Measurements from ENCODE around the gene TMEM33.

DNA sequence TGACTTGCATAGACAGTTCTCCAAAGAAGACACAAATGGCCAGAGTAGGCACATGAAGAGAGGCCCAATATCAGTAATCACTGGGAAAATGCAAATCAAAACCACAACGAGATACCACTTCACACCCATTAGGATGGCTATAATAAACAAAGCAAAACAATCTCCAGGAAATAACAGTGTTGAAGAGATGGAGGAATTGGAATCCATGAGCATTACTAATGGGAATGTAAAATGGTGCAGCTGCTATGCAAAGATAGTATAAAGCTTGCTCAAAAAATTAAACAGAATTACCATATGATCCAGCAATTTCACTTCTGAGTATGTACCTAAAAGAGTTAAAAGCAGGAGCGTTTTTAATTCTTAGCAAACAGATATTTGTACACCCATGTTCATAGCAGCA lies 17.0 kb upstream of the TMEM33 start:
- TF ChIP-seq POLR2A (IDR thresholded peaks at IDR 0.05; ENCODE audit: borderline replicate concordance, extremely low read depth, insufficient read depth, insufficient read length) (no peak), POLR2AphosphoS5 (IDR thresholded peaks at IDR 0.05; ENCODE audit: low read depth, low read length) (no peak), FOSL1 (IDR thresholded peaks at IDR 0.05; ENCODE audit: low read depth) (no peak), ELF1 (IDR thresholded peaks at IDR 0.05; ENCODE audit: borderline replicate concordance, low read depth) (no peak), YY1 (IDR thresholded peaks at IDR 0.05; ENCODE audit: extremely low read depth, insufficient replicate concordance, low read depth, low read length) (no peak), EZH2 (IDR thresholded peaks at IDR 0.05) (no peak), SRF (IDR thresholded peaks at IDR 0.05; ENCODE audit: low read depth) (no peak), EZH2phosphoT487 (IDR thresholded peaks at IDR 0.05; ENCODE audit: borderline replicate concordance) (no peak), ZNF274 (IDR thresholded peaks at IDR 0.05; ENCODE audit: low read depth, low read length) (no peak)
- TF ChIP-seq, protein P1, sequence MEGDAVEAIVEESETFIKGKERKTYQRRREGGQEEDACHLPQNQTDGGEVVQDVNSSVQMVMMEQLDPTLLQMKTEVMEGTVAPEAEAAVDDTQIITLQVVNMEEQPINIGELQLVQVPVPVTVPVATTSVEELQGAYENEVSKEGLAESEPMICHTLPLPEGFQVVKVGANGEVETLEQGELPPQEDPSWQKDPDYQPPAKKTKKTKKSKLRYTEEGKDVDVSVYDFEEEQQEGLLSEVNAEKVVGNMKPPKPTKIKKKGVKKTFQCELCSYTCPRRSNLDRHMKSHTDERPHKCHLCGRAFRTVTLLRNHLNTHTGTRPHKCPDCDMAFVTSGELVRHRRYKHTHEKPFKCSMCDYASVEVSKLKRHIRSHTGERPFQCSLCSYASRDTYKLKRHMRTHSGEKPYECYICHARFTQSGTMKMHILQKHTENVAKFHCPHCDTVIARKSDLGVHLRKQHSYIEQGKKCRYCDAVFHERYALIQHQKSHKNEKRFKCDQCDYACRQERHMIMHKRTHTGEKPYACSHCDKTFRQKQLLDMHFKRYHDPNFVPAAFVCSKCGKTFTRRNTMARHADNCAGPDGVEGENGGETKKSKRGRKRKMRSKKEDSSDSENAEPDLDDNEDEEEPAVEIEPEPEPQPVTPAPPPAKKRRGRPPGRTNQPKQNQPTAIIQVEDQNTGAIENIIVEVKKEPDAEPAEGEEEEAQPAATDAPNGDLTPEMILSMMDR (IDR thresholded peaks at IDR 0.05 in 2 of 3, conservative IDR thresholded peaks at IDR 0.05 in 1 of 3; ENCODE audit: borderline replicate concordance in 1 of 3, insufficient read depth in 1 of 3, low read depth in 2 of 3, low read length in 2 of 3), result no peak
- TF ChIP-seq, protein P2, sequence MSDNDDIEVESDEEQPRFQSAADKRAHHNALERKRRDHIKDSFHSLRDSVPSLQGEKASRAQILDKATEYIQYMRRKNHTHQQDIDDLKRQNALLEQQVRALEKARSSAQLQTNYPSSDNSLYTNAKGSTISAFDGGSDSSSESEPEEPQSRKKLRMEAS (IDR thresholded peaks at IDR 0.05), result no peak
- TF ChIP-seq, protein P3, sequence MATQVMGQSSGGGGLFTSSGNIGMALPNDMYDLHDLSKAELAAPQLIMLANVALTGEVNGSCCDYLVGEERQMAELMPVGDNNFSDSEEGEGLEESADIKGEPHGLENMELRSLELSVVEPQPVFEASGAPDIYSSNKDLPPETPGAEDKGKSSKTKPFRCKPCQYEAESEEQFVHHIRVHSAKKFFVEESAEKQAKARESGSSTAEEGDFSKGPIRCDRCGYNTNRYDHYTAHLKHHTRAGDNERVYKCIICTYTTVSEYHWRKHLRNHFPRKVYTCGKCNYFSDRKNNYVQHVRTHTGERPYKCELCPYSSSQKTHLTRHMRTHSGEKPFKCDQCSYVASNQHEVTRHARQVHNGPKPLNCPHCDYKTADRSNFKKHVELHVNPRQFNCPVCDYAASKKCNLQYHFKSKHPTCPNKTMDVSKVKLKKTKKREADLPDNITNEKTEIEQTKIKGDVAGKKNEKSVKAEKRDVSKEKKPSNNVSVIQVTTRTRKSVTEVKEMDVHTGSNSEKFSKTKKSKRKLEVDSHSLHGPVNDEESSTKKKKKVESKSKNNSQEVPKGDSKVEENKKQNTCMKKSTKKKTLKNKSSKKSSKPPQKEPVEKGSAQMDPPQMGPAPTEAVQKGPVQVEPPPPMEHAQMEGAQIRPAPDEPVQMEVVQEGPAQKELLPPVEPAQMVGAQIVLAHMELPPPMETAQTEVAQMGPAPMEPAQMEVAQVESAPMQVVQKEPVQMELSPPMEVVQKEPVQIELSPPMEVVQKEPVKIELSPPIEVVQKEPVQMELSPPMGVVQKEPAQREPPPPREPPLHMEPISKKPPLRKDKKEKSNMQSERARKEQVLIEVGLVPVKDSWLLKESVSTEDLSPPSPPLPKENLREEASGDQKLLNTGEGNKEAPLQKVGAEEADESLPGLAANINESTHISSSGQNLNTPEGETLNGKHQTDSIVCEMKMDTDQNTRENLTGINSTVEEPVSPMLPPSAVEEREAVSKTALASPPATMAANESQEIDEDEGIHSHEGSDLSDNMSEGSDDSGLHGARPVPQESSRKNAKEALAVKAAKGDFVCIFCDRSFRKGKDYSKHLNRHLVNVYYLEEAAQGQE (IDR thresholded peaks at IDR 0.05; ENCODE audit: low read depth), result no peak
- TF ChIP-seq, protein P4, sequence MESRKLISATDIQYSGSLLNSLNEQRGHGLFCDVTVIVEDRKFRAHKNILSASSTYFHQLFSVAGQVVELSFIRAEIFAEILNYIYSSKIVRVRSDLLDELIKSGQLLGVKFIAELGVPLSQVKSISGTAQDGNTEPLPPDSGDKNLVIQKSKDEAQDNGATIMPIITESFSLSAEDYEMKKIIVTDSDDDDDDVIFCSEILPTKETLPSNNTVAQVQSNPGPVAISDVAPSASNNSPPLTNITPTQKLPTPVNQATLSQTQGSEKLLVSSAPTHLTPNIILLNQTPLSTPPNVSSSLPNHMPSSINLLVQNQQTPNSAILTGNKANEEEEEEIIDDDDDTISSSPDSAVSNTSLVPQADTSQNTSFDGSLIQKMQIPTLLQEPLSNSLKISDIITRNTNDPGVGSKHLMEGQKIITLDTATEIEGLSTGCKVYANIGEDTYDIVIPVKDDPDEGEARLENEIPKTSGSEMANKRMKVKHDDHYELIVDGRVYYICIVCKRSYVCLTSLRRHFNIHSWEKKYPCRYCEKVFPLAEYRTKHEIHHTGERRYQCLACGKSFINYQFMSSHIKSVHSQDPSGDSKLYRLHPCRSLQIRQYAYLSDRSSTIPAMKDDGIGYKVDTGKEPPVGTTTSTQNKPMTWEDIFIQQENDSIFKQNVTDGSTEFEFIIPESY (IDR thresholded peaks at IDR 0.05; ENCODE audit: extremely low read depth, insufficient replicate concordance, low read length), result no peak

Data from HCT116 (cell line).